GM18511 (cell line): Measurements from ENCODE around the gene MYO9A.
"Not testable (repeated sequence)": the region's sequence is repeated elsewhere in the genome, so short reads cannot be mapped to it uniquely, and the experiment has no call there.

Experiments
- ATAC-seq: cut with Tn5 transposase; IDR thresholded peaks from one replicate; pipeline ENCODE4 v1.9.1; 2021; ENCODE audit warnings: mild to moderate bottlenecking, moderate library complexity; ENCODE audit not compliant: unreplicated experiment

The MYO9A gene

DNA sequence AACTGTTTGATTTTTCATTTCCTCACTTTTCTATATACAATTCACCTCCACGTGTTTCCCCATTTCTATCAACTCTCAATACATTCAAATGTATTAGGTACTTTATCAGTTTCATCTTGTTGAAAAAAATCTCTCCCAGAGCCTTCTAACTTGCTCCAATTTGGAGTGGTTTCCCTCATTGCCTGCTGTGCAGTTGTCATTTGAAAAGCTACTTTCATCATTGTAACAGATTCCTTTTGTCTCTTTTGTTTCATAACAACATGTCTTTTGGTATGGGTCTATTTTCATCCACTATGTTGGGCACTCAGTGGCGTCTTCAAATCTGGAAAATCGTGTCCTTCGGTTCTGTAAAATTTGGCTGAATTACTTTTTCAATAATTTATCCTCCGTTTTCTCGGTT, 232.6 kb downstream of the MYO9A start:
- ATAC-seq = no peak

GRCh38 chr15:71883447-71883846, 234.5 kb downstream of the MYO9A start:
- no peak for ATAC-seq

DNA sequence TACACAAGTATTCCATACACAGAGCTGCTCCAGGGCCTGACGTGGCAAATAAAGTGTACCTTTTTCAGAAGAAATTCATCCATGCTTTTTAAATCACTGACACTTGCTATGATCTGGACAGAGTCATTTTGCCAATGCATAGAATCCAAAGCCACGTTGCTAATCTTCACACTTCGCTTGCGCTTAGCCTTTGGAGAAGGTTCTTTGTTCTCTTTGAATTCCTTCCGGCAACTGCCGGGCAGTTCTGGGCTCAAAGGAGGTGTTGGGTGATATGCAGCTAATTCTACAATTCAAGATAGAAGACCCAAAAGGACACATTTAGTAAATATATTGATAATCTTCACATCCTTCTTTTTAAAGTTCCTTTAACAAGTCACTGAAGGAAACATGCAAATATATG, 237.7 kb downstream of the MYO9A start:
- ATAC-seq = no peak

- ATAC-seq = no peak
Measured at GRCh38 chr15:71874245-71874644, 243.7 kb downstream of the MYO9A start.

DNA sequence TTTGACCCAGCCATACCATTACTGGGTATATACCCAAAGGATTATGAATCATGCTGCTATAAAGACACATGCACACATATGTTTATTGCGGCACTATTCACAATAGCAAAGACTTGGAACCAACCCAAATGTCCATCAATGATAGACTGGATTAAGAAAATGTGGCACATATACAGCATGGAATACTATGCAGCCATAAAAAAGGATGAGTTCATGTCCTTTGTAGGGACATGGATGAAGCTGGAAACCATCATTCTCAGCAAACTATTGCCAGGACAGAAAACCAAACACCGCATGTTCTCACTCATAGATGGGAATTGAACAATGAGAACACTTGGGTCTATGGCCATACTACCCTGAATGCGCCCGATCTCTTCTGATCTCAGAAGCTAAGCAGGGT, 259.7 kb downstream of the MYO9A start:
- not testable (repeated sequence) for ATAC-seq

DNA sequence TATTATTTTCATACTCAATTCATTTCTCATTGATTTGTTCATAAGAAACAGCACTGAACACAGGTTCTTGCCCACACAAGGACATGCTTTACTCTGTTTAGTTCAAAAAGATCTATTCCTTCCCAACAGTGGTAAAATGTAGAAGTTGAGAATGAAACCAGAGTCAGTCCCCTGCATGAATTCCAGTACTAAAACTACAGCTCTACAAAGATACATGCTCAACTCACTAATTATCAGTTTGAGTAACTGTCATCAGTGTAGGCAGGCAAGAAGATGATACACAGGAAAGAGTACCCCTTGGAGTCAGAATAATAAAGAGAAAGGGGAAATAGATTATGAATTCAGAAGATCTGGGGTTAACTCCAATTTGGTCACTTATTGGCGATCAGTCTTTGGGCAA, 264.4 kb downstream of the MYO9A start:
- no peak for ATAC-seq

DNA sequence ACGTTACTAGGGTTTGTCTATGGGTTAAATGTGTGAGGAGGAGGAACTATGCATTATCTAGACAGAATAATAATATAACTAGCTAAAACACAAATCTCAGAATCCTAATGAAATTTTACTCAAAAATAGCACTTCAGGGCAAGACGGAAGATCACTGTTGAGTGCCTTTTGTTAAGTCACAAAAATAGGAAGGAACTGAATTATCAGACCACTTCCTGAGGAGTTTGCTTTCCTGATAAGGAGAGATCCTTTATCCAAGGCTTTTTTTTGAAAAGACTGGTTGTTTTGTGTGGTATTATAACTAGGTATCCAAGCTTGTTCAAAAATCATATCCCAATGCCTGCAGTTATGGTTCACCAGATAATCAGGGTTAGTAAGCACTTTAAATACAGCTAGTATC, 273.0 kb downstream of the MYO9A start:
- ATAC-seq = no peak

GRCh38 chr15:71841563-71841962, 276.4 kb downstream of the MYO9A start:
- ATAC-seq = no peak

GRCh38 chr15:71830981-71831380, 287.0 kb downstream of the MYO9A start:
- no peak for ATAC-seq

GRCh38 chr15:71826196-71826595, 291.8 kb downstream of the MYO9A start:
- ATAC-seq = no peak

- ATAC-seq = no peak
Measured at GRCh38 chr15:71825021-71825730, 292.8 kb downstream of the MYO9A start.

GRCh38 chr15:71823801-71824200, 294.1 kb downstream of the MYO9A start:
- ATAC-seq = no peak

DNA sequence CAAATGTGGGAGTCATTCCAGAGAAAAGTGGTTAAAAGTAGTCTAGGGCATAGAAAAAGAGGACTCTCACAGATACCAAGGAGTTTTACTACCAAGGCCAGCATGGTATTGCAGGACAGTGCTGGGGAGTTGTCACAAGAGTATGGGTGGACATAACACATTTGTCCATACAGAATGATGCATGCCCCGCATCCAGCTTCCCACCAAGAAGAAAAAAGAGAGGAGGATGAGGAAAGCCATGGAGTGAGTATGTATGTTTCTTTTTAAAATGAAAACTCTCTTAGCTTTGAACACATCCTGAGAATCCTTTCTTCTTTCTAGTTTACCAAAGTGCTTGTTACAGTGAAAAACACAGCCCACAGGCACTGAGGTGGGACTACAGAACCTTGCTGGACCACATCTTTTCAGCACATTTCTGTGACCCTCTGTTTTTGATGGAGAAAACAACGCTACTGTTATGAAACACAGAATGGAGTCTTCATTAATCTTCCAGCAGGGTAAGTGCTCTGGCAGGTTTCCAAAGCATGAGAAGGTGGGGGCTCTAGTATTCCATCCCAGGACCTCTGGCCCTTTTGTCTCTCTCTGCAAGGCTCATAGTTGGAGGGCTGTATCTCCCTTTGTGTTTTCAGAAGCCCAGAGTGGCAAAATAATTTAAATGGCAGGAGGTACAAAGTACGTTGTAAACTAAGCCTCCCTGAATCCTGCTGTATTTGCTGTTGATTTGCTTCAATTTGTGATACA, 294.9 kb downstream of the MYO9A start:
- no peak for ATAC-seq

DNA sequence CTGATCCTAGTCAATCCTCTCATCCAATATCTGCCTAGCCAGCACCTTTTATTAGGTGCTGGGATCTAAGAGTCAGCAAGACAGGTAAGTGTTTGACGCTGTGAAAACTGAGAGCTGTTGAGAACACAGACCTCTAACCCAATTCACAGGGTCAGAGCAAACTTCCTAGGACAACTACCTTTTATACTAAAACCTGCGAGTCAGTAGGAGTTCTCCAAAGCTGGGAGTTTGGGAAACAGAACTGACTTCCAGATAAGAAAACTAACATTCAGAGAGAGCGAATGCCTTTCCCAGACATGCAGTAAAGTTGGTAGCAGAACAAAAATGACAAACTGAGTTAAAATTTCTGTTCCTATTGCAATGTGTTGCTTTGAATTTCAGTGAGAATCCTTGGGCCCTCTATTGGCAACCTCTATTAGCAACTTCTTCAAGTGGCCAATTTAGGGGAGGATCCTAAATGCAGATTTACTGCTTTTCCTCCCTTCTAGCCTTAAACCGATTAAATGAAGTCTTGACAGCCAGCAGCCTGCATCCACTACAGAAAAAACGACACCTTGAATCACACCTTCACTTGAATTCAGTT, 296.3 kb downstream of the MYO9A start:
- no peak for ATAC-seq

GRCh38 chr15:71820127-71820526, 297.8 kb downstream of the MYO9A start:
- no peak for ATAC-seq

- ATAC-seq = no peak
Measured at GRCh38 chr15:71817351-71817750, 300.6 kb downstream of the MYO9A start.

- no peak for ATAC-seq
Measured at GRCh38 chr15:71815301-71815700, 302.6 kb downstream of the MYO9A start.

GRCh38 chr15:71813723-71814470, 304.1 kb downstream of the MYO9A start:
- ATAC-seq = no peak

DNA sequence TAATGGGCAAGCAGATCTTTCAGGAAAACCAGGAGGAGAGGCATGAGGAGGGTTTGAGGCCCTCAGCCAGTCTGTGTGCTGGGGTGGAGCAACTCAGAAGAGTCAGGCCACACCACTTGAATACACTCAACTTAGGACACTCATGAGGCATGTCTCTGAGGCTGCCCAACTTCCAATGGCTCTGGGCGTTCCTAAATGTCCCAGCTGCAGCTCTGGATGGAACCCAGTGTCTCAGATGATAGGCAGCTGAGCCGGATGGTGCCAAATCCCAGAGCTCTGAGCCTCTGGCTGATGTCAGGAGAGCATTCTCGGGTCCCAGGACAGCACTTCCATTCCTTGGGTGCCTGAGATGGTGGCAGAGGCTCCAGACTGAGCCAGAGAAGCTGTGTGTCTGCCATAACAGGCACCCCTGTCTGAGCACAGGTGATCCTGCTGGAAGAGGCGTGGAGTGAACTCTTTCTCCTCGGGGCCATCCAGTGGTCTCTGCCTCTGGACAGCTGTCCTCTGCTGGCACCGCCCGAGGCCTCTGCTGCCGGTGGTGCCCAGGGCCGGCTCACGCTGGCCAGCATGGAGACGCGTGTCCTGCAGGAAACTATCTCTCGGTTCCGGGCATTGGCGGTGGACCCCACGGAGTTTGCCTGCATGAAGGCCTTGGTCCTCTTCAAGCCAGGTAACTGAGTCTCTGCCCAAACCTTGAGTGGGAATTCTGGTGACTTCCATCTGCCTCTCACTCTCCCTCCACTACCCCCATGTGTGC, 304.8 kb downstream of the MYO9A start:
- ATAC-seq = no peak
